ENCODE results near the gene PSD2.

The PSD2 gene

DNA sequence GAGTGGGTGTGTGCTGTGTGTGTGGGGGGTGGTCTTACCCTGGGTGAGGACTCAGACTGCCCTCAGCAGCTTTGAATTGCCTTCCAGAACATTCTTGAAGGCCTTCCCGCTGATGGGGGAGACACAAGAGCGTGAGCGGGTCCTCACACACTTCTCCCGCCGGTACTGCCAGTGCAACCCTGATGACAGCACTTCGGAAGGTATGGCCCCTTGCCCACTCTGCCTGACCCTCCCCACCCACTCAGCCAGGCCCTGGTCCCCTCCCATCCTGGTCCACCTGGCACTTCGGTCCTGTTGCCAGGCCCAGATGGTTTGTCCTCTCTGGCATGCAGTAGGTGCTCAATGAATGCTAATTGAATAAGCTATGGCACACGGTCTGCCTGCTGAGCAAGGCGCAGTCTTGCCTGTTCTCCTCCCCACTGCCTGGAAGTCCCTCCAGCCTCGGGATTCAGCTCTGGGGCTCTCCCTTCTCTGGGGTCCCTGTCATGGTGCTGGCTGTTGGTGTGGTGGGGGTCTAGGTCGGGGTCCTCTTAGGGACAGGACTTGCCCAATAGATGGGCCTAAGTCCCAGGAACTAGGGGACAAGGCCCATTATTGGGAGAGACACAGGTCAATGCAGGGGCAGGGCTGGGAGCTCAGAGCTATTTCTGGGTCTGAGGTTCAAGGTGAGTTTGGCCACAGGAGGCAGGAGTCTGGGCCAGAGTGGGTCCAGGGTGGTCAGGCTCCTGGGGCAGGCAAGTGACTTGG, 26.4 kb downstream of the PSD2 start:
- no peak overlapping the region for H3K4me3 Mint-ChIP-seq
- no peak for DNase-seq
- peaks cover 63% of the 10 kb centered on the region for H3K27me3 Mint-ChIP-seq (ENCODE audit: low read depth, poor library complexity)
- no peaks in the 10 kb centered on the region for H3K4me1 Mint-ChIP-seq
- H3K27ac Mint-ChIP-seq: no peak overlapping the region
- peaks cover 15% of the 10 kb centered on the region for H3K9me3 Mint-ChIP-seq
- H3K36me3 Mint-ChIP-seq (ENCODE audit: low read depth): no peaks in the 10 kb centered on the region
- TF ChIP-seq, protein P1, sequence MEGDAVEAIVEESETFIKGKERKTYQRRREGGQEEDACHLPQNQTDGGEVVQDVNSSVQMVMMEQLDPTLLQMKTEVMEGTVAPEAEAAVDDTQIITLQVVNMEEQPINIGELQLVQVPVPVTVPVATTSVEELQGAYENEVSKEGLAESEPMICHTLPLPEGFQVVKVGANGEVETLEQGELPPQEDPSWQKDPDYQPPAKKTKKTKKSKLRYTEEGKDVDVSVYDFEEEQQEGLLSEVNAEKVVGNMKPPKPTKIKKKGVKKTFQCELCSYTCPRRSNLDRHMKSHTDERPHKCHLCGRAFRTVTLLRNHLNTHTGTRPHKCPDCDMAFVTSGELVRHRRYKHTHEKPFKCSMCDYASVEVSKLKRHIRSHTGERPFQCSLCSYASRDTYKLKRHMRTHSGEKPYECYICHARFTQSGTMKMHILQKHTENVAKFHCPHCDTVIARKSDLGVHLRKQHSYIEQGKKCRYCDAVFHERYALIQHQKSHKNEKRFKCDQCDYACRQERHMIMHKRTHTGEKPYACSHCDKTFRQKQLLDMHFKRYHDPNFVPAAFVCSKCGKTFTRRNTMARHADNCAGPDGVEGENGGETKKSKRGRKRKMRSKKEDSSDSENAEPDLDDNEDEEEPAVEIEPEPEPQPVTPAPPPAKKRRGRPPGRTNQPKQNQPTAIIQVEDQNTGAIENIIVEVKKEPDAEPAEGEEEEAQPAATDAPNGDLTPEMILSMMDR (IDR thresholded peaks at IDR 0.05): no peak

DNA sequence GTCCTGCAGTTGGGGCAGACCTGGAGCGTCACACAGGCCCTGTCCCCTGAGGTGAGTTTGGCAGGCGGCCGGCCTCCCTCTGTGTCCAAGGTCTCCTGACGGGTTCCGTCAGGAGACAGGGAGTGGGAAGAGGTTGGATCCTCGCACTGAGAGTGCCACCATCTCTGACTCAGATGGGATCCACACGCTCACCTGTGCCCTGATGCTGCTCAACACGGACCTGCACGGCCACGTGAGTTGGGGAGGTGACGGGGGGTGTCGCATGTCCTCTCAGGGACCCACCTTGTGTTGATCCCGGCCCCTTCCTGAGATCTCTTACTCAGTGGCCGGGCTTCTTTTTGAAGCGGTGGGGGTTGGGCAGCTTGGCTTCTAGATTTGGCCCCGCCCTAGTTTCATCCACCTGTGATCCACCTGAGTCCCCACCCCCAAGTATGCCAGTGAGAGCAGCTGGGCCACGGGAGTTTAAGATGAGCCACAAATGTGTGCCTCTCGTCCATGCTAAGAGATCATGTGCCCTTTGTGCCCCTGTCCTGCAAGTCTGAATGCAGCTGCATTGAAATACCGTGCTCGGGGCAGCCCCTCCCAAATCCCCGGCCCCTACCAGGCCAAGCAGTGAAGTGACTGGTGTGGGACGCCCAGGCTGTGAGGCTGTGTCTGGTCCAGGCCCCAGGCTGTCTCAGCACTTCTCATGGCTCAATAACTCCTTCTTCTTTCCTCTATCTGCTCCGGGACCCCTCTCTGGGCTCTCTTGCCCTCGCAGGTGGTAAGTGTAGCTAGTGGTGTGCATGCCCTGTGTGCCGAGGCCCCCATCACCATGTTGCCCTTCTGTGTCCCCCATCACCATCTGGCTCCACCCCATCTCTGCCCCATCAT, 27.2 kb downstream of the PSD2 start:
- Mint-ChIP-seq H3K27ac (no peak overlapping the region), H3K27me3 (ENCODE audit: low read depth, poor library complexity) (peaks cover 64% of the 10 kb centered on the region)
- TF ChIP-seq, protein P1 (IDR thresholded peaks at IDR 0.05): no peak

DNA sequence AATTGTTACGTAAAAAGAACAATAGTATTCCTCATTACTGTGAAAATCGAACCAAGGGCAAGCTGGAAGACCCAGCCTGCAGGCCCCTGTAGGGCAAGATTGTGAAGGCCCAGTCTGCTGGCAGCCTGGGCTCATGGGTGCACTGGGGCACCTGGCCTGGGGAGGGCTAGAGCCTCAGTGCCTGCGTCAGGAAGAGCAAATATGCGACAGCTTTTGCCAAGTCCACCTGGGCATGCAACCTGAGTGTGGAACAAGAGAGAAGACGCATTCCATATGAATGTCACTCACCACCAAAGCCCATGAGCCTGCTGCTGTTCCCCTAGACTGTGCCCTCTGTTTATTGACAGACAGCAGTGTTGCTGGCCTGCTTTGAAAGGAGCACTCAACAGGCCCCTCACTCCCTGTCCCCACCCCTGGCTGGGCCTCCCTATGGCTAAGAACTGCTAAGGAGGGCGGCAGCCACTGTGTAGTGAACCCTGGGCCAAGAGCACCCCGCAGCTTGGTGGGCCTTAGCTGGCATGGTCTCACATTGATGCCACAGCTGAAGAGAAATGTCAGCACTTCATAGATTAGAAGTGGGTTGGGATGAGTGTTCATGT, 28.2 kb downstream of the PSD2 start:
- no peaks in the 10 kb centered on the region for H3K4me1 Mint-ChIP-seq
- H3K27me3 Mint-ChIP-seq (ENCODE audit: low read depth, poor library complexity): peaks cover 64% of the 10 kb centered on the region
- no peak overlapping the region for H3K27ac Mint-ChIP-seq
- H3K36me3 Mint-ChIP-seq (ENCODE audit: low read depth): no peaks in the 10 kb centered on the region
- TF ChIP-seq, protein P1 (IDR thresholded peaks at IDR 0.05): no peak
- no peak overlapping the region for H3K4me3 Mint-ChIP-seq
- DNase-seq: no peak
- peaks cover 7% of the 10 kb centered on the region for H3K9me3 Mint-ChIP-seq

More for the DNA sequence above, 27.2 kb downstream of the PSD2 start:
- Mint-ChIP-seq H3K4me1 (no peaks in the 10 kb centered on the region), H3K9me3 (peaks cover 14% of the 10 kb centered on the region), H3K36me3 (ENCODE audit: low read depth) (no peaks in the 10 kb centered on the region), H3K4me3 (no peak overlapping the region)
- no peak for DNase-seq

DNA sequence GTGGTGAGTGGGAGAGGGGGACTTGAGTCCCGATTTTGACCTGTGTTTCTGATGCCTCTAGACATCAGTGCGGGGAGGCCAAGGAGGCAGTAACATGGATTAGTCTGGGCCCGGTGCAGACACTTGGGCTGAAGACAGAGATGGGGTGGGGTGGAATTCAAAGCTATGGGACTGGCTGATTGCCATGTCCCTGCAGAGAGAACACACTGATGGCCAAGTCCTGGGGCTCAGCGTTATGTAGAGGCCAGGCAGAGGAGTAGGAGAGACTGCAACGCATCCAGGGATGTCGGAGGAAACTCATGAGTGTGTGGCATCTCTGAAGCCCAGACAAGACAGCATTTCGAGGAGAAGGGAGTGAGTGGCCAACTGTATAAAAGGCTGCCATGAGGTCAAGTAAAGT, 30.1 kb downstream of the PSD2 start:
- Mint-ChIP-seq H3K4me1 (no peaks in the 10 kb centered on the region), H3K36me3 (ENCODE audit: low read depth) (no peaks in the 10 kb centered on the region), H3K9me3 (peaks cover 4% of the 10 kb centered on the region), H3K27me3 (ENCODE audit: low read depth, poor library complexity) (peaks cover 71% of the 10 kb centered on the region), H3K27ac (no peak overlapping the region), H3K4me3 (no peak overlapping the region)
- DNase-seq: no peak
- TF ChIP-seq, protein P1 (IDR thresholded peaks at IDR 0.05): no peak

DNA sequence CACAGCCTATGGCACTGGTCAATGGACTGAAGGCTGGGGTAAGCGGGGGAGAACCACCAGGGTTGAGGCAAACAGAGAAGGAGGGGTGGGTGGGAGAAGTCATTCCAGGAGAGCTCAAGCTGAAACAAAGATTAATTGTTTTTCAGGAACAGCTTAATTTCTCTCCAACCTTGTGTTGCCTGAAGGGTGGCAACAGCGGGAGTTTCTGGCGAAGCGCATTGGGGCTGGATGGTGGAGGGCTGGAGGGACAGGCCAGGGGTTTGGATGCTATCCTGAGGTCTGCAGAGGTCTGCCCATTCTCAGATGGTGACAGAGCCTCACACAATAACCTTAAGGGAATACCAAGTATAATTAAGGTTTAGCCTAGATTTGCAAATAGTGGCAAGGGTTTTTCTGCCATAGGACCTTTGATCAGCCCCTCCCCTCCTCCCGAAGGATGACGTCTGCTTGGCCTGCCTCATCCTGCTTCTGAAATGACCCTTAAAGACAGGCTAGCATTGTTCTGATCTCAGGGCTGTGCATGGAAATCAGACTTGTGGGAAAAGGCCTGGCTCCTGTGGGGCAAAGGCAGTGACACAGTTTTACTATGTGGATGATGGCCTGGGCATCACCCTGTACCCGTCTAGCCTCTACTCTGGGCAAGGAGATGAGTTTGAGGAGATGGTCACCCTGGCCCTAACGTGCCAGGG, 32.7 kb downstream of the PSD2 start:
- H3K27me3 Mint-ChIP-seq (ENCODE audit: low read depth, poor library complexity): peaks cover 83% of the 10 kb centered on the region
- no peak overlapping the region for H3K4me3 Mint-ChIP-seq
- TF ChIP-seq, protein P1 (IDR thresholded peaks at IDR 0.05): no peak
- H3K9me3 Mint-ChIP-seq: peaks cover 4% of the 10 kb centered on the region
- H3K27ac Mint-ChIP-seq: no peak overlapping the region
- H3K36me3 Mint-ChIP-seq (ENCODE audit: low read depth): no peaks in the 10 kb centered on the region
- H3K4me1 Mint-ChIP-seq: no peaks in the 10 kb centered on the region
- no peak for DNase-seq

Data from nephron progenitor cell (in vitro differentiated cells).